Pancreas (tissue), 10 donors: Measurements from ENCODE around the gene RANGRF. TPM values are rescaled to one million over a fixed set of nuclear protein-coding genes. Genes with fewer than 3 reads are reported as not detected.
A peak's percentile ranks its signal among the peaks of the same experiment; 100 is the strongest.
"Not testable (repeated sequence)": the region's sequence is repeated elsewhere in the genome, so short reads cannot be mapped to it uniquely, and the experiment has no call there.

ENCODE experiments used
- ATAC-seq, 4 donors: fragments of 200-7000 bp; cut with Tn5 transposase; one replicate each; pipeline versions ENCODE4 v1.8.0 to v1.9.1; 2020; ENCODE audit warnings: mild to moderate bottlenecking in 4 of 4, moderate library complexity in 4 of 4
- DNase-seq, 6 donors: peaks; one replicate each; pipeline ENCODE4 v3.0.0-alpha.2; 2020
- FAIRE-seq: peaks from 2 replicates; lab custom pipeline; 2012; peaks lifted over from hg19 to GRCh38; lab: Jason Lieb, UNC
- H3K27ac ChIP-seq, 4 donors: fragments of 200-600 bp; sonication (generic); 1 replicate in 3 of 4; 2 replicates in 1 of 4; pipeline versions ENCODE4 v1.5.0 to v1.8.0; 2020
- H3K27me3 ChIP-seq, 4 donors: fragments of 200-600 bp; one replicate each; pipeline ENCODE4 v1.8.0; 2021
- H3K36me3 ChIP-seq, 3 donors: fragments of 200-600 bp; sonication (generic) in 1 of 3; one replicate each; pipeline versions ENCODE4 v1.5.0 to v1.8.0; 2020 to 2021
- H3K4me1 ChIP-seq, 3 donors: fragments of 200-600 bp; one replicate each; pipeline ENCODE4 v1.8.0; 2021
- H3K4me3 ChIP-seq, 4 donors: fragments of 200-600 bp; sonication (generic) in 2 of 4; one replicate each; pipeline versions ENCODE4 v1.5.0 to v1.8.0; 2020 to 2021
- H3K9me3 ChIP-seq, 4 donors: fragments of 200-600 bp; one replicate each; pipeline ENCODE4 v1.8.0; 2021
- CTCF ChIP-seq, 4 donors: fragments of 200-600 bp; sonication (generic) in 3 of 4; IDR thresholded peaks; one replicate each; pipeline versions ENCODE4 v1.5.0 to v1.8.0; 2021; ENCODE audit warnings: antibody characterized with exemption in 4 of 4
- WGBS, 2 donors: extraction: QIAGEN DNeasy Blood & Tissue Kit; methylation state at CpG; one replicate each; pipeline ENCODE4 v1.1.7; 2013; 5-methylcytosine and 5-hydroxymethylcytosine counted together
- intact Hi-C, 3 donors: fragments of 100-400 bp; cut with DNase I; formaldehyde crosslinking; loops; one replicate each; pipeline versions ENCODE4 v1.11.1 to v1.14.2; 2022
- polyA plus RNA-seq, 2 donors: library from polyadenylated mRNA; stranded (reverse); fragments of 200-250 nt; gene quantifications; one replicate each; pipeline ENCODE4 v1.2.3, GENCODE V29; 2013
- total RNA-seq, 6 donors: library from RNA; stranded (reverse); fragmentation: NEBNext Ultra II Directional in 4 of 6; extraction: Animal tissue kit (Norgen Biotek cat#: 25700) in 4 of 6; gene quantifications; one replicate each; pipeline versions ENCODE4 v1.2.1 to v1.2.4, GENCODE V29; 2021 to 2023
- donor health status: healthy with polysubstance abuse.
- donor health status: DM: no; HTN: no; CAD: no; lungs with moderate emphysema.
- donor health status: DM: no; HTN: no; CAD: no.
- donor health status: control.
- donor health status: control.
- donor health status: Bipolar disorder and iron deficiency.
- donor health status: DM: yes; HTN: yes; CAD: no.
- donor health status: DM: no; HTN: no; CAD: no.
- donor health status: DM: no; HTN: no; CAD: no.
- donor health status: DM: yes; HTN: yes; CAD: no.

The RANGRF gene
- total and polyA plus RNA-seq, 8 donors = 2.8 to 27.4 (median 7.1) TPM

DNA sequence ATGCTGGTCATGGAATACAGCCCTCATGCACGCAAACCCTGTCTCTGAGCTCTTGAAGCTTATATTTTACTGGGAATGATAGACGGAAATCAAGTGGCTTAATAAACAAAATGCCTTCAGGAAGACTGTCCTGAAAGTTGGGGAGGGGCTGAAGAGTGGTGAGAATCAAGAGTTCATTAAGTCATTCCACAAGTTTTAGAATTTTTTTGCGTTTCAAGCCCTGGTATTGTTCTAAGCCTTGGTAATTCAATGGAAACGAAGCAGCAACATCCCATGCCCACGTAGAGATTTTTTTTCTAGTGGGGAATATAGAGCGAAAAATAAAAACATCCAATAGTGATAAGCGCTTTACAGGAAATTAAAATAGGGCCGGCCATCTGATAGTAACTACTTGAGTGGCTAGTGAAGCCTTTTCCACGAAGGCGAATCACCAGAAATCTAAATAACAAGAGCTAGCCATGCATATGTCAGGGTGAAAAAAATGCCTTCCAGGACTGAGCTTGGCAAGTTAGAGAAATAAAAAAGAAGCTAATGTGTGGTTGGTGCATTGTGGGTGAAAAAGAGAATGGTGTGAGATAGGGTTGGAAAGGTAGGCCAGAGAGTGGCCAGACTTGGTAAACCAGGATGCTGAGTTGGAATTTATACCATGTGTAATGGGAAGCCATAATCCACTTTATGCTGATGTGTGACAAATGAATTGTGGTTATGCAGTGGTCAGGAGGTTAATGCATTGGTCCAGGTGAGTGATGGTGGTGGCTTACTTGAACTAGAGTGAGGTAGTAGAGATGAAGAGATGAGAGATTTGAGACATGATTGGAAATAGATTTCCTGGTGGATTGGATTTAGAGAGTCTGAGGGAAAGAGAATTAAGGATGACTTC is 38.6 kb upstream of the RANGRF start:
- no peak for ATAC-seq
- no peak for FAIRE-seq
- intact Hi-C loops = loop anchor here in 1 of 3 donors (10.0 kb wide), 1 partner anchor 55 kb away; no protein-coding TSS in a partner anchor
- no peaks in the 10 kb centered on the region for H3K9me3 ChIP-seq
- H3K4me3 ChIP-seq = peak overlapping the region; percentile 45 to 75 (median 60)
- TF ChIP-seq CTCF (IDR thresholded peaks at IDR 0.05) = no peak
- H3K27me3 ChIP-seq = no peaks in the 10 kb centered on the region
- 14 to 16% methylated on average over 10 of the region's 10 CpGs for WGBS, 2 donors
- DNase-seq = no peak
- no peaks in the 10 kb centered on the region for H3K36me3 ChIP-seq
- H3K4me1 ChIP-seq = no peaks in the 10 kb centered on the region
- peak overlapping the region in 3 of 4 donors; percentile 93 to 99 (median 98) for H3K27ac ChIP-seq

DNA sequence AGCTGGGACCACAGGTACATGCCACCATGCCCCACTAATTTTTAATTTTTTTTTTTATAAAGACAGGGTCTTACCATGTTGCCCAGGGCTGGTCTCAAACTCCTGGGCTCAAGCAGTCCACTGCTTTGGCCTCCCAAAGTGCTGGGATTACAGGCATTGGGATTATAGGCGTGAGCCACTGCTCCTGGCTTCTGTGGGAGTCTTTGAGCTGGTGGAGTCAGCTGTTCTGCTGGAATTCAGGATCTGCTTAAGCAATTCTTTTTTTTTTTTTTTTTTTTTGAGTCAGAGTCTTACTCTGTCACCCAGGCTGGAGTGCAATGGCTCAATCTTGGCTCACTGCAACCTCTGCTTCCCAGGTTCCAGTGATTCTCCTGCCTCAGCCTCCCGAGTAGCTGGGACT is 37.1 kb upstream of the RANGRF start:
- not testable (repeated sequence) for H3K9me3 ChIP-seq, H3K4me1 ChIP-seq, FAIRE-seq, H3K27me3 ChIP-seq, H3K27ac ChIP-seq, DNase-seq, H3K4me3 ChIP-seq, ATAC-seq
- WGBS, 2 donors = 67 to 85% methylated on average over 2 of the region's 2 CpGs
- H3K36me3 ChIP-seq = peaks cover 0 to 11% (median 0%) of the 10 kb centered on the region in 3 donors
- intact Hi-C loops = loop anchor here in 1 of 3 donors (10.0 kb wide), 1 partner anchor 53 kb away; no protein-coding TSS in a partner anchor

GRCh38 chr17:8253801-8254200 is 34.7 kb upstream of the RANGRF start:
- WGBS, 2 donors = 25 to 29% methylated on average over 8 of the region's 8 CpGs
- H3K9me3 ChIP-seq = no peaks in the 10 kb centered on the region
- no peak overlapping the region for H3K27ac ChIP-seq
- no peak overlapping the region for H3K4me3 ChIP-seq
- H3K4me1 ChIP-seq = no peaks in the 10 kb centered on the region
- peaks cover 0 to 18% (median 0%) of the 10 kb centered on the region in 3 donors for H3K36me3 ChIP-seq
- DNase-seq (peak in 4 of 6 donors; percentile 21 to 77 (median 50)), FAIRE-seq (no peak), ATAC-seq (peak in 3 of 4 donors; percentile 50 to 68 (median 52))
- no peaks in the 10 kb centered on the region for H3K27me3 ChIP-seq
- TF ChIP-seq CTCF (IDR thresholded peaks at IDR 0.05) = peak in 2 of 4 donors; percentile 33
- intact Hi-C loops = loop anchor here in 1 of 3 donors (10.0 kb wide), 1 partner anchor 51 kb away; no protein-coding TSS in a partner anchor

- no peak overlapping the region for H3K4me3 ChIP-seq
- ATAC-seq = no peak
- no peaks in the 10 kb centered on the region for H3K27me3 ChIP-seq
- H3K36me3 ChIP-seq = peaks cover 0 to 18% (median 0%) of the 10 kb centered on the region in 3 donors
- no peak for TF ChIP-seq CTCF (IDR thresholded peaks at IDR 0.05)
- no peaks in the 10 kb centered on the region for H3K9me3 ChIP-seq
- H3K4me1 ChIP-seq = no peaks in the 10 kb centered on the region
- FAIRE-seq = no peak
- H3K27ac ChIP-seq = no peak overlapping the region
- no peak for DNase-seq
- intact Hi-C loops = loop anchor here in 2 of 3 donors (5.0 to 10.0 kb wide), 2 partner anchors 42 to 50 kb away; partner anchors contain the start of gene SLC25A35 (in 1 of the 2)
- 94 to 95% methylated on average over 11 of the region's 11 CpGs for WGBS, 2 donors
These were observed 33.6 kb upstream of the RANGRF start for GRCh38 chr17:8254881-8255280.

DNA sequence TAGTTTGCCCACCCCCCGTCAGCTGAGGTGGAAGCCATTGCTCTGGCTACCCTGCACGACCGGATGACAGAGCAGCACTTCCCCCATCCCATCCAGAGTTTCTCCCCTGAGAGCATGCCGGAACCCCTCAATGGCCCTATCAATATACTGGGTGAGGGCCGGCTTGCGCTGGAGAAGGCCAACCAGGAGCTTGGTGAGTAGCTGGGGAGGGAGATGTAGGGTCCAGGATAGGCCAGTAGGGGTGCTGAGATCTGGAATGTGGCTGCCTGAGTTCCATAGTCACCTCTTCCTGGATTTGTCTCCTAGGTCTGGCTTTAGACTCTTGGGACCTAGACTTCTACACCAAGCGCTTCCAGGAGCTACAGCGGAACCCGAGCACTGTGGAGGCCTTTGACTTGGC is 33.0 kb upstream of the RANGRF start:
- Histone ChIP-seq H3K27me3 (no peaks in the 10 kb centered on the region), H3K9me3 (no peaks in the 10 kb centered on the region), H3K4me3 (no peak overlapping the region), H3K27ac (no peak overlapping the region), H3K4me1 (no peaks in the 10 kb centered on the region), H3K36me3 (peaks cover 0 to 18% (median 0%) of the 10 kb centered on the region in 3 donors)
- no peak for TF ChIP-seq CTCF (IDR thresholded peaks at IDR 0.05)
- 97% methylated on average over 9 of the region's 9 CpGs for WGBS, 2 donors
- ATAC-seq (no peak), DNase-seq (no peak), FAIRE-seq (no peak)
- intact Hi-C loops = loop anchor here in 2 of 3 donors (5.0 to 10.0 kb wide), 2 partner anchors 42 to 49 kb away; partner anchors contain the start of gene SLC25A35 (in 1 of the 2)
